H1 (cell line): ENCODE results near the gene RELL1.

Experiments
- CREB1 ChIP-seq: IDR thresholded peaks from 2 replicates; pipeline ENCODE4 v1.6.1; 2012; ENCODE audit warnings: inconsistent platforms
- EGR1 ChIP-seq: IDR thresholded peaks from 2 replicates; pipeline ENCODE4 v1.6.1; 2011; ENCODE audit warnings: low read depth, low read length, borderline replicate concordance
- EP300 ChIP-seq, 2 experiments: IDR thresholded peaks; 1 replicate in 1 of 2; 2 replicates in 1 of 2; pipeline ENCODE4 v1.6.1; 2011 to 2012; ENCODE audit warnings: low read depth in 2 of 2, low read length in 2 of 2, mild to moderate bottlenecking in 2 of 2, borderline replicate concordance in 1 of 2, inconsistent platforms in 1 of 2, moderate library complexity in 1 of 2
- HDAC6 ChIP-seq: IDR thresholded peaks from one replicate; pipeline ENCODE4 v1.7.1; 2012; ENCODE audit warnings: low read depth, mild to moderate bottlenecking, inconsistent platforms, low read length, moderate library complexity
- JUND ChIP-seq: IDR thresholded peaks from 2 replicates; pipeline ENCODE4 v1.6.1; 2011; ENCODE audit warnings: mild to moderate bottlenecking, improper control_type of control experiment, low read length
- POLR2A ChIP-seq, 2 experiments: IDR thresholded peaks; 1 replicate in 1 of 2; 2 replicates in 1 of 2; pipeline ENCODE4 v1.6.1; 2011; ENCODE audit warnings: low read depth in 2 of 2, low read length in 2 of 2, mild to moderate bottlenecking in 2 of 2; ENCODE audit errors: control extremely low read depth in 1 of 2
- POLR2AphosphoS5 ChIP-seq: IDR thresholded peaks from 2 replicates; pipeline ENCODE4 v1.6.1; 2011; ENCODE audit warnings: low read depth, low read length
- RFX5 ChIP-seq: IDR thresholded peaks from 2 replicates; pipeline ENCODE4 v1.6.1; 2011; ENCODE audit warnings: low read depth, low read length, improper control_type of control experiment, borderline replicate concordance
- SIN3A ChIP-seq, 2 experiments: IDR thresholded peaks in 1 of 2; conservative IDR thresholded peaks in 1 of 2; 2 replicates each; pipeline ENCODE4 v1.6.1; 2011 to 2012; ENCODE audit warnings: low read length in 2 of 2, improper control_type of control experiment in 1 of 2, low read depth in 1 of 2, mild to moderate bottlenecking in 1 of 2
- SP2 ChIP-seq: IDR thresholded peaks from 2 replicates; pipeline ENCODE4 v1.6.1; 2012; ENCODE audit warnings: mild to moderate bottlenecking, low read length, inconsistent platforms
- TEAD4 ChIP-seq: IDR thresholded peaks from 2 replicates; pipeline ENCODE4 v1.6.1; 2012; ENCODE audit warnings: low read depth, low read length, inconsistent platforms, mixed read lengths
- YY1 ChIP-seq: IDR thresholded peaks from 2 replicates; pipeline ENCODE4 v1.6.1; 2011; ENCODE audit warnings: low read depth, mild to moderate bottlenecking, low read length
- TF ChIP-seq, protein P1 (sequence below), 3 experiments: IDR thresholded peaks; 1 replicate in 2 of 3; 2 replicates in 1 of 3; pipeline versions ENCODE4 v1.5.1 to v1.6.1; 2011; ENCODE audit warnings: low read length in 3 of 3, mild to moderate bottlenecking in 3 of 3, inconsistent platforms in 2 of 3, low read depth in 1 of 3, moderate library complexity in 1 of 3; ENCODE audit not compliant: insufficient read depth in 1 of 3; ENCODE audit errors: control extremely low read depth in 1 of 3
- TF ChIP-seq, protein P2 (sequence below): IDR thresholded peaks from 2 replicates; pipeline ENCODE4 v1.6.1; 2012; ENCODE audit warnings: inconsistent platforms

DNA sequence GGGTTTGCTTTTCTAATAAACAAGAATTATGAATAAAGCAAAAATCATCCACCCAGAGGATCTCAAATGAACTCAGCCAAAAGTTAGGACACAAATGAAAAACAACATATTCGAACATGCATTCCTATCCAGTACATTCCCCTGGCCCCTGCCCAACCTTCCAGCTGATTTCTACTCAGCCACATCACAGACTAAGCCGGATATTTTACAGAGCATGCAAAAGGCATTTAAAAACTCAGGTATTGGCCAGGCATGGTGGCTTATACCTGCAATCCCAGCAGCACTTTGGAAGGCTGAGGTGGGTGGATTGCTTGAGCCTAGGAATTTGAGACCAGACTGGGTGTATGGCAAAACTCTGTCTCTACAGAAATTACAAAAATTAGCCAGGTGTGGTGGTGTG is 54.6 kb downstream of the RELL1 start:
- TF ChIP-seq, protein P1, sequence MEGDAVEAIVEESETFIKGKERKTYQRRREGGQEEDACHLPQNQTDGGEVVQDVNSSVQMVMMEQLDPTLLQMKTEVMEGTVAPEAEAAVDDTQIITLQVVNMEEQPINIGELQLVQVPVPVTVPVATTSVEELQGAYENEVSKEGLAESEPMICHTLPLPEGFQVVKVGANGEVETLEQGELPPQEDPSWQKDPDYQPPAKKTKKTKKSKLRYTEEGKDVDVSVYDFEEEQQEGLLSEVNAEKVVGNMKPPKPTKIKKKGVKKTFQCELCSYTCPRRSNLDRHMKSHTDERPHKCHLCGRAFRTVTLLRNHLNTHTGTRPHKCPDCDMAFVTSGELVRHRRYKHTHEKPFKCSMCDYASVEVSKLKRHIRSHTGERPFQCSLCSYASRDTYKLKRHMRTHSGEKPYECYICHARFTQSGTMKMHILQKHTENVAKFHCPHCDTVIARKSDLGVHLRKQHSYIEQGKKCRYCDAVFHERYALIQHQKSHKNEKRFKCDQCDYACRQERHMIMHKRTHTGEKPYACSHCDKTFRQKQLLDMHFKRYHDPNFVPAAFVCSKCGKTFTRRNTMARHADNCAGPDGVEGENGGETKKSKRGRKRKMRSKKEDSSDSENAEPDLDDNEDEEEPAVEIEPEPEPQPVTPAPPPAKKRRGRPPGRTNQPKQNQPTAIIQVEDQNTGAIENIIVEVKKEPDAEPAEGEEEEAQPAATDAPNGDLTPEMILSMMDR (IDR thresholded peaks at IDR 0.05; ENCODE audit: control extremely low read depth in 1 of 3, insufficient read depth in 1 of 3, low read depth in 1 of 3, low read length in 3 of 3), result no peak
- TF ChIP-seq CREB1, result no peak
- TF ChIP-seq, protein P2, sequence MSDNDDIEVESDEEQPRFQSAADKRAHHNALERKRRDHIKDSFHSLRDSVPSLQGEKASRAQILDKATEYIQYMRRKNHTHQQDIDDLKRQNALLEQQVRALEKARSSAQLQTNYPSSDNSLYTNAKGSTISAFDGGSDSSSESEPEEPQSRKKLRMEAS, result no peak
- no peak for TF ChIP-seq EGR1
- TF ChIP-seq EP300 (IDR thresholded peaks at IDR 0.05; ENCODE audit: borderline replicate concordance in 1 of 2, low read depth in 2 of 2, low read length in 2 of 2), result no peak
- TF ChIP-seq RFX5, result no peak
- TF ChIP-seq SP2, result no peak
- no peak for TF ChIP-seq YY1
- TF ChIP-seq SIN3A (conservative IDR thresholded peaks at IDR 0.05 in 1 of 2, IDR thresholded peaks at IDR 0.05 in 1 of 2; ENCODE audit: low read depth in 1 of 2, low read length in 2 of 2), result no peak
- TF ChIP-seq JUND, result no peak
- TF ChIP-seq POLR2A (IDR thresholded peaks at IDR 0.05; ENCODE audit: control extremely low read depth in 1 of 2, low read depth in 2 of 2, low read length in 2 of 2), result no peak
- no peak for TF ChIP-seq POLR2AphosphoS5
- no peak for TF ChIP-seq TEAD4
- TF ChIP-seq HDAC6, result no peak
